Esophagus muscularis mucosa (tissue), 4 donors: ENCODE measurements around the gene DCTPP1.

Experiments used
- CTCF ChIP-seq, 3 experiments: fragments of 200-600 bp in 2 of 3; fragments of 450-650 bp in 1 of 3; sonication (generic) in 2 of 3; IDR thresholded peaks; one replicate each; pipeline ENCODE4 v1.5.1; 2017 to 2019; ENCODE audit warnings: antibody characterized with exemption in 3 of 3, mild to moderate bottlenecking in 2 of 3, moderate library complexity in 1 of 3
- EP300 ChIP-seq: sonication (generic); formaldehyde crosslinking; IDR thresholded peaks from one replicate; pipeline ENCODE4 v1.6.1; 2017; ENCODE audit warnings: antibody characterized with exemption
- POLR2A ChIP-seq: fragments of 450-650 bp; IDR thresholded peaks from one replicate; pipeline ENCODE4 v1.6.1; 2017; ENCODE audit warnings: antibody characterized with exemption, moderate library complexity, mild to moderate bottlenecking, low read depth
- POLR2AphosphoS5 ChIP-seq, 2 donors: sonication (generic); formaldehyde crosslinking; IDR thresholded peaks; one replicate each; pipeline ENCODE4 v1.6.1; 2017; ENCODE audit warnings: antibody characterized with exemption in 2 of 2

GRCh38 chr16:30459456-30459855 is 29.6 kb upstream of the DCTPP1 start:
- no peak for TF ChIP-seq POLR2A
- TF ChIP-seq CTCF (IDR thresholded peaks at IDR 0.05), result no peak
- no peak for TF ChIP-seq POLR2AphosphoS5 (IDR thresholded peaks at IDR 0.05)
- TF ChIP-seq EP300, result no peak
